Measurements from ENCODE around the gene PRKCQ.

PRKCQ gene

GRCh38 chr10:6514844-6515780, 65.0 kb downstream of the PRKCQ start:
- no peak for DNase-seq (ENCODE audit: insufficient read length, low spot score)
- no peak for TF ChIP-seq POLR2A (IDR thresholded peaks at IDR 0.05; ENCODE audit: low read depth, low read length)
- no peak for FAIRE-seq

- FAIRE-seq (no peak), DNase-seq (ENCODE audit: insufficient read length, low spot score) (no peak)
- no peak for TF ChIP-seq POLR2A (IDR thresholded peaks at IDR 0.05; ENCODE audit: low read depth, low read length)
These were observed 65.9 kb downstream of the PRKCQ start for GRCh38 chr10:6514180-6514579.

GRCh38 chr10:6513476-6513875, 66.6 kb downstream of the PRKCQ start:
- no peak for DNase-seq (ENCODE audit: insufficient read length, low spot score)
- TF ChIP-seq POLR2A (IDR thresholded peaks at IDR 0.05; ENCODE audit: low read depth, low read length) = no peak
- no peak for FAIRE-seq

- FAIRE-seq = no peak
- TF ChIP-seq POLR2A (IDR thresholded peaks at IDR 0.05; ENCODE audit: low read depth, low read length) = no peak
These were observed 67.9 kb downstream of the PRKCQ start for GRCh38 chr10:6512182-6512581.

GRCh38 chr10:6511347-6511746, 68.7 kb downstream of the PRKCQ start:
- no peak for FAIRE-seq
- no peak for TF ChIP-seq POLR2A (IDR thresholded peaks at IDR 0.05; ENCODE audit: low read depth, low read length)

More at GRCh38 chr10:6512182-6512581, 67.9 kb downstream of the PRKCQ start:
- no peak for DNase-seq (ENCODE audit: insufficient read length, low spot score)

GRCh38 chr10:6507311-6507710, 72.8 kb downstream of the PRKCQ start:
- no peak for TF ChIP-seq POLR2A (IDR thresholded peaks at IDR 0.05; ENCODE audit: low read depth, low read length)
- FAIRE-seq (no peak), DNase-seq (ENCODE audit: insufficient read length, low spot score) (no peak)

More at GRCh38 chr10:6511347-6511746, 68.7 kb downstream of the PRKCQ start:
- no peak for DNase-seq (ENCODE audit: insufficient read length, low spot score)

GRCh38 chr10:6505300-6505699, 74.8 kb downstream of the PRKCQ start:
- FAIRE-seq = no peak
- no peak for TF ChIP-seq POLR2A (IDR thresholded peaks at IDR 0.05; ENCODE audit: low read depth, low read length)
- no peak for DNase-seq (ENCODE audit: insufficient read length, low spot score)

- no peak for TF ChIP-seq POLR2A (IDR thresholded peaks at IDR 0.05; ENCODE audit: low read depth, low read length)
- DNase-seq (ENCODE audit: insufficient read length, low spot score) (no peak), FAIRE-seq (no peak)
These were observed 75.8 kb downstream of the PRKCQ start for GRCh38 chr10:6504296-6504695.

- TF ChIP-seq POLR2A (IDR thresholded peaks at IDR 0.05; ENCODE audit: low read depth, low read length) = no peak
- FAIRE-seq (no peak), DNase-seq (ENCODE audit: insufficient read length, low spot score) (no peak)
These were observed 76.9 kb downstream of the PRKCQ start for GRCh38 chr10:6503171-6503570.

GRCh38 chr10:6501931-6502330, 78.1 kb downstream of the PRKCQ start:
- no peak for DNase-seq (ENCODE audit: insufficient read length, low spot score)
- FAIRE-seq = no peak
- no peak for TF ChIP-seq POLR2A (IDR thresholded peaks at IDR 0.05; ENCODE audit: low read depth, low read length)

GRCh38 chr10:6499974-6500373, 80.1 kb downstream of the PRKCQ start:
- no peak for FAIRE-seq

GRCh38 chr10:6498771-6499170, 81.3 kb downstream of the PRKCQ start:
- TF ChIP-seq POLR2A (IDR thresholded peaks at IDR 0.05; ENCODE audit: low read depth, low read length) = no peak
- DNase-seq (ENCODE audit: insufficient read length, low spot score) (no peak), FAIRE-seq (no peak)

More at GRCh38 chr10:6499974-6500373, 80.1 kb downstream of the PRKCQ start:
- no peak for DNase-seq (ENCODE audit: insufficient read length, low spot score)
- TF ChIP-seq POLR2A (IDR thresholded peaks at IDR 0.05; ENCODE audit: low read depth, low read length) = no peak

- FAIRE-seq = no peak
- no peak for TF ChIP-seq POLR2A (IDR thresholded peaks at IDR 0.05; ENCODE audit: low read depth, low read length)
- DNase-seq (ENCODE audit: insufficient read length, low spot score) = no peak
These were observed 82.5 kb downstream of the PRKCQ start for GRCh38 chr10:6497620-6498019.

- DNase-seq (ENCODE audit: insufficient read length, low spot score) (no peak), FAIRE-seq (no peak)
- no peak for TF ChIP-seq POLR2A (IDR thresholded peaks at IDR 0.05; ENCODE audit: low read depth, low read length)
These were observed 85.0 kb downstream of the PRKCQ start for GRCh38 chr10:6494936-6495592.

GRCh38 chr10:6494442-6494819, 85.6 kb downstream of the PRKCQ start:
- no peak for TF ChIP-seq POLR2A (IDR thresholded peaks at IDR 0.05; ENCODE audit: low read depth, low read length)
- FAIRE-seq (no peak), DNase-seq (ENCODE audit: insufficient read length, low spot score) (no peak)

Data from H54 (cell line).